Adipocyte (in vitro differentiated cells): ENCODE measurements around the gene CBFA2T3.

Source experiments
- DNase-seq: peaks from one replicate; pipeline ENCODE4 v3.0.0-alpha.2; 2015; ENCODE audit warnings: low read depth
- H3K27me3 ChIP-seq: replicated peaks from 2 replicates; pipeline ENCODE4 v1.7.0; 2013; ENCODE audit warnings: mild to moderate bottlenecking, low read length, moderate library complexity; ENCODE audit not compliant: control insufficient read depth, insufficient read depth
- H3K36me3 ChIP-seq: 2 replicates; pipeline ENCODE4 v1.7.0; 2013; ENCODE audit warnings: low read length, mild to moderate bottlenecking, moderate library complexity; ENCODE audit not compliant: control insufficient read depth, insufficient read depth, severe bottlenecking
- H3K4me1 ChIP-seq: 2 replicates; pipeline ENCODE4 v1.7.0; 2013; ENCODE audit warnings: mild to moderate bottlenecking, low read length, moderate library complexity; ENCODE audit not compliant: control insufficient read depth, insufficient read depth
- H3K4me3 ChIP-seq: 2 replicates; pipeline ENCODE4 v1.7.0; 2013; ENCODE audit warnings: mild to moderate bottlenecking, low read length, moderate library complexity
- H3K9ac ChIP-seq: 2 replicates; pipeline ENCODE4 v1.7.0; 2013; ENCODE audit warnings: mild to moderate bottlenecking, low read length, moderate library complexity
- H3K9me3 ChIP-seq: 2 replicates; pipeline ENCODE4 v1.7.0; 2013; ENCODE audit warnings: mild to moderate bottlenecking, low read length, moderate library complexity; ENCODE audit not compliant: control insufficient read depth

The CBFA2T3 gene

GRCh38 chr16:88825146-88825545 is 151.9 kb downstream of the CBFA2T3 start:
- Histone ChIP-seq H3K4me3 (no peak overlapping the region), H3K27me3 (no peaks in the 10 kb centered on the region), H3K36me3 (peaks cover 13% of the 10 kb centered on the region), H3K9ac (no peak overlapping the region), H3K4me1 (no peaks in the 10 kb centered on the region), H3K9me3 (no peaks in the 10 kb centered on the region)
- DNase-seq = no peak
